ENCODE data around the gene OPCML. TPM values are rescaled to one million over a fixed set of nuclear protein-coding genes. Genes with fewer than 3 reads are reported as not detected.

Gene OPCML
- total RNA-seq, 1 donor = not detected

DNA sequence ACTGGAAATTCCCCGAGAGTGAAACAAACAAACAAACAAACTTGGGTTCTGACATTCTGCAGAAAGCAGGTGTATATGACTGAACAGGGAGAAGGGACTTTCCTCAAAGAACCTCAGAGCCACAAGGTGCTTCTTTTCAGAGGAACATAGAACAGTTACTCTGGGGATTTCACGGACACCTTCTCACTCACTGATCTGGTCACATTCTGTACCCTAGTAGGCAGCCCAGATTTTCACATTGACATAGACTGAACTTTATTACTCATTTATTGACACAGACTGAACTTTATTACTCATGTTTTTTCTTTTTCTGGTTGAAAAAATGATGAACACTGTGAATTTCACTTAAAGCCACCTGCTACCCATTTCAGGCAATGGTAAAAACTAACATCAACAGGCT, 263.0 kb downstream of the OPCML start:
- no peak overlapping the region for H3K4me3 ChIP-seq (ENCODE audit: low read depth, low read length)
- TF ChIP-seq, protein P1, sequence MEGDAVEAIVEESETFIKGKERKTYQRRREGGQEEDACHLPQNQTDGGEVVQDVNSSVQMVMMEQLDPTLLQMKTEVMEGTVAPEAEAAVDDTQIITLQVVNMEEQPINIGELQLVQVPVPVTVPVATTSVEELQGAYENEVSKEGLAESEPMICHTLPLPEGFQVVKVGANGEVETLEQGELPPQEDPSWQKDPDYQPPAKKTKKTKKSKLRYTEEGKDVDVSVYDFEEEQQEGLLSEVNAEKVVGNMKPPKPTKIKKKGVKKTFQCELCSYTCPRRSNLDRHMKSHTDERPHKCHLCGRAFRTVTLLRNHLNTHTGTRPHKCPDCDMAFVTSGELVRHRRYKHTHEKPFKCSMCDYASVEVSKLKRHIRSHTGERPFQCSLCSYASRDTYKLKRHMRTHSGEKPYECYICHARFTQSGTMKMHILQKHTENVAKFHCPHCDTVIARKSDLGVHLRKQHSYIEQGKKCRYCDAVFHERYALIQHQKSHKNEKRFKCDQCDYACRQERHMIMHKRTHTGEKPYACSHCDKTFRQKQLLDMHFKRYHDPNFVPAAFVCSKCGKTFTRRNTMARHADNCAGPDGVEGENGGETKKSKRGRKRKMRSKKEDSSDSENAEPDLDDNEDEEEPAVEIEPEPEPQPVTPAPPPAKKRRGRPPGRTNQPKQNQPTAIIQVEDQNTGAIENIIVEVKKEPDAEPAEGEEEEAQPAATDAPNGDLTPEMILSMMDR (IDR thresholded peaks at IDR 0.05; ENCODE audit: insufficient read depth, low read depth, low read length) = no peak
- DNase-seq (ENCODE audit: low read depth) = no peak

DNA sequence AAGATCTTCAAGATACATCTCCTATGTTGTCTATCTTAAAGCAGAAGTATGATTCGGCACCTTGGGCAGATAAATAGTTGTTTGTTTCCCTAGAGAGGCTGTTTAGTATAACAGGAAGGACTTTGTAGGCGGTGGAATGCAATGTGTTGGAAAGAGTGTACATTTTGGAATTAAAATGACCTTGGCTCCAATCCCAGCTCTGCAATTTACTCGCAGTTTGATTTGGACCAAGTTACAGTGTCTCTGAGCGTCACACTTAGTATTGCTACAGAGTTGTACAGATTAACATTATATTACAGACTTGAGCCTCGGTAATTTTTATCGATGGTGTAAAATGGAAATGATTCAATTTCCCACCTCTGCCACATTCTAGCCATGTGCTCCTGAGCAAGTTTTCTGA, 265.3 kb downstream of the OPCML start:
- no peak overlapping the region for H3K4me3 ChIP-seq (ENCODE audit: low read depth, low read length)
- TF ChIP-seq, protein P1 (IDR thresholded peaks at IDR 0.05; ENCODE audit: insufficient read depth, low read depth, low read length) = no peak
- no peak for DNase-seq (ENCODE audit: low read depth)

DNA sequence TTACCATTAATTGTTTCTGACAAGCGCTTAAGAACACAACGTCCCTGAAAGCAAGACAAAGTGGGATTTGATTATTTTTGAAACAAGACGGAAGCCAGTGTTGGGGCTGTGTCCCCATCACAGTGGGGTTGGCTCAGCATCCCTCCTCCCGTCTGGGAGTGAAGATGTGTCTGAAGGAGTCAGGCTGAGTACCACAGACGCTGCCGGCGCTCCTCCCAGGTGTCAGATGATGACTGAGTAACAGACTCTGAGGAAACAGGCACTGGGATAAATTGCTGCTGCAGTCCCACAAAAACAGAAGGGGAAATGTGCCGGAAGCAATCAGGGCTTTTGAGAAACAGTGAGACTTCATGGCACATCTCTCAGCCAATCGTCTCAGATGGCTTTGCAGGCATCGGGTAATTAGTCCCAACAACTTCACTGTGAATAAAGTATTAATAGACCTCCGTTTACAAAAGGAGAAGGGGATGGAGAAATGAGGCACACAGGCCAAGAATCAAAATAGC, 266.7 kb downstream of the OPCML start:
- no peak for DNase-seq (ENCODE audit: low read depth)
- H3K4me3 ChIP-seq (ENCODE audit: low read depth, low read length) = no peak overlapping the region
- TF ChIP-seq, protein P1 (IDR thresholded peaks at IDR 0.05; ENCODE audit: insufficient read depth, low read depth, low read length) = no peak

DNA sequence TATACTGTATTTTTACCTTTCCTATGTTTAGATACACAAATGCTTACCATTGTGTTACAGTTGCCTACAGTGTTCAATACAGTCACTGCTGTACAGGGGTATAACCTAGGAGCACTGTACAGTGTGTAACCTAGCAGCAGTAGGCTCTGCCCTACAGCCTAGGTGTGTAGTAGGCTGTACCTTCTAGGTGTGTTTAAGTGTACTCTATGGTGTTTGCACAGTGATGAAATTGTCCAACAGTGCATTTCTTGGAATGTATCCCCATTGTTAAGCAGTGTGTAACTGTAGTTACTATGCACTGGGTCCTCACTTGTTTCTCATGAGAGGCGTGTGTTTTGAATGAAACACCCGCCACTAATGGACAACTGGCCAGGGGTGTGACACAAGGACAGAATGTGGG, 269.0 kb downstream of the OPCML start:
- no peak for DNase-seq (ENCODE audit: low read depth)
- TF ChIP-seq, protein P1 (IDR thresholded peaks at IDR 0.05; ENCODE audit: insufficient read depth, low read depth, low read length) = no peak
- no peak overlapping the region for H3K4me3 ChIP-seq (ENCODE audit: low read depth, low read length)

DNA sequence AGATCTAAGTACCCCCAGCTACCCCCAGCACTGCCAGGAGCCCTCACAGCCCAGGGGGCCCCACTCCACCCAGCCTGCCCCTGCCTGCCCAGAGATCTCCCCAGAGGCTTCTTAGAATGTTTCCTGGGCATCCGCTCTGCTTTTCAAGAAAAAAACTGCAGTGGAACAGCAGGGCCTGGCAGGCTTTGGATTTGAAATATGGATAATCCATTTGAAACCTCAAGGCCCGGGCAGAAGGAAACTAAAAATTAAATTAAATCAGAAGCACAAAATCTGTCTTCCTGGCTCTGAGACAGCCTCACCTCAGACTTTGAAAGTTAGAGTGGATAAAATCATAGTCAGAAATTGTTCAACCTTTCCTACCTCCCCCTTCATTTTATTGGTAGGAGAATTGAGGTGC, 273.6 kb downstream of the OPCML start:
- TF ChIP-seq, protein P1 (IDR thresholded peaks at IDR 0.05; ENCODE audit: insufficient read depth, low read depth, low read length) = no peak
- DNase-seq (ENCODE audit: low read depth) = no peak
- no peak overlapping the region for H3K4me3 ChIP-seq (ENCODE audit: low read depth, low read length)

DNA sequence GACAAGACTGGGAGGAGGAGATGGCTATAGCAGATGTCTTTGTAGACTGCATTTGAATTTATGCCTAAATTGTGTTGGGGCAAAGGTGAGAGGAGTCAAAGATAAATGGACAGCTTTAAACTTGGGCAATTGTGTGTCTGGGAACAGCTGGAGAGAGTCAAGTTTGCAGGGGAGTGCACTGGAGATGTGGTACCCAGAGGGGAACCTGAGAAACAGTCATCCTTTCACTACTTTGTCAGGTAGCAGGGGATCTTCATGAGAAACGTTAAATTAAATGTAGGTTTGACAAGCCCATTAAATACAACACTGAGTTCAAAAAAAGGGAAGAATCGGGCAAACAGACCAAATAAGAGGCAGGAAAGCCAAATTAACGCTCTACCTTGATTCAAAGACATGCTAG, 277.7 kb downstream of the OPCML start:
- DNase-seq (ENCODE audit: low read depth) = no peak
- TF ChIP-seq, protein P1 (IDR thresholded peaks at IDR 0.05; ENCODE audit: insufficient read depth, low read depth, low read length) = no peak
- H3K4me3 ChIP-seq (ENCODE audit: low read depth, low read length) = no peak overlapping the region

DNA sequence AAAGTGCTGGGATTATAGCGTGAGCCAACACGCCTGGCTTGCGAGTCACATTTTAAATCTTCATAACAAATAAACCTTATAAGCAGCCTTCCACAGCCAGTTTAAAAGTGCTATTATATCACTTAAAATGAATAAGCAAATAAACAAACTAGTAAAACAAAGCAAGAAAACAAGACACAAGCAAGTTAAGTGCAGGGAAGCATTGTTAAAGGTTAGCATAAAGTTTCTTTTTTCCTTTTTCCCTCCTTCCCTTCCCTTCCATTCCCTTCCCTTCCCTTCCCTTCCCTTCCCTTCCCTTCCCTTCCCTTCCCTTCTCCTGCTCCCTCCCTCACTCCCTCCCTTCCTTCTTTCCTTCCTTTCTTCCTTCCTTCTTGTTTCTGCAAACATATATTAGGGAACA, 278.7 kb downstream of the OPCML start:
- TF ChIP-seq, protein P1 (IDR thresholded peaks at IDR 0.05; ENCODE audit: insufficient read depth, low read depth, low read length) = no peak
- H3K4me3 ChIP-seq (ENCODE audit: low read depth, low read length) = no peak overlapping the region
- DNase-seq (ENCODE audit: low read depth) = no peak
